ENCODE data around the gene RNF111.

Gene RNF111

DNA sequence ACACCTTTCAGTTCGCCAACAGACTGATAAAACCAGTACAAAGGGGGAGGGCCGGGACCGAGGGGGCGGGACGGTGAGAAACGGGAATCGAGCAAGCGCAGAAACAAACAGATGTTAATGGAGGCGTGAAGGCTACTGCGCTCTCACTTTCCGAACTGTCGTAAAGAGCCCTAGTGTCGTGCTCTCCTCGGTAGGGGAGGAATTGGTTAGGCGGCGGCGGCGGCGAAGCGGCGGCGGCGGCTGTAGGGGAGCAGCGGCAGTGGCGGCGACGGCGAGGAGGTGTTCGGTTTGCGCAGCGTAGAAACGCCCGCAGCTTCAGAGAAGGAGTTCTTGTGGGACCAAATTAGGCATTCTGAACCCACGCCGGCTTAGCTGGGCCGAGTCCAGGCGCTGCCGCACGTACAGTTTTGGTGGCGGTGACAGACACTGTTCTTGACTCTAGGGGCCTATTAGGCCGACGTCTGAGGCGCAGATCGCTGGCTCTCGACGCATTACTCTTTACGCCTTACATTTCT is at the start of gene RNF111:
Gene RNF111 (plus strand): TSS at position 173 of the 515 bp plus-strand sequence. CDS start 43,160 bp downstream, outside the sequence.
- Histone ChIP-seq H3K27ac (ENCODE audit: low read depth, low read length) (peak within 1 kb of the TSS; percentile 94), H3K27me3 (ENCODE audit: control insufficient read depth in 1 of 2, insufficient read depth in 2 of 2, low read length in 2 of 2) (no peaks in the 10 kb centered on the region), H3K9ac (ENCODE audit: low read length) (peak within 1 kb of the TSS; percentile 90), H3K4me3 (ENCODE audit: low read depth in 1 of 2, low read length in 2 of 2) (peak within 1 kb of the TSS; percentile 66 to 99), H3K9me3 (ENCODE audit: low read length) (no peaks in the 10 kb centered on the region), H3K4me1 (ENCODE audit: insufficient read depth, low read length) (peaks cover 14% of the 10 kb centered on the region), H3K36me3 (ENCODE audit: insufficient read depth, low read length) (no peaks in the 10 kb centered on the region)

DNA sequence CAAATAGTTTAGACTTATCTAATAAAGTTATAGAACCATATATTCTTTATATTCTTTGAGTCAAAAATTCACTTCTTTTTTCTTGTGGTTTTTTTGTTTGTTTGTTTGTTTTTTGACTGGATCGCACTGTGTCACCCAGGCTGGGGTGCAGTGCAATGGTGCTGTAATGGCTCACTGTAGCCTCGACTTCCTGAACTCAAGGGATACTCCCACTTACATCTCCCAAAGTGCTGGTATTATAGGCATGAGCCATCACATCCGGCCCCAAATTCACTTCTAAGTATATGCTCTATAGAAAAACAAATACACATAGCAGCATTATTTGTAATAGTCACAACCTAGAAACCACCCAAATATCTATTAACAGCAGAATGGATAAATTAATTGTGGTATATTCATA is 40.3 kb upstream of the RNF111 start:
- Histone ChIP-seq H3K4me3 (ENCODE audit: low read depth in 1 of 2, low read length in 2 of 2) (no peak overlapping the region), H3K9ac (ENCODE audit: low read length) (no peak overlapping the region), H3K27me3 (ENCODE audit: control insufficient read depth in 1 of 2, insufficient read depth in 2 of 2, low read length in 2 of 2) (no peaks in the 10 kb centered on the region), H3K36me3 (ENCODE audit: insufficient read depth, low read length) (no peaks in the 10 kb centered on the region), H3K4me1 (ENCODE audit: insufficient read depth, low read length) (no peaks in the 10 kb centered on the region), H3K27ac (ENCODE audit: low read depth, low read length) (no peak overlapping the region), H3K9me3 (ENCODE audit: low read length) (no peaks in the 10 kb centered on the region)

- Histone ChIP-seq H3K9ac (ENCODE audit: low read length) (no peak overlapping the region), H3K9me3 (ENCODE audit: low read length) (no peaks in the 10 kb centered on the region), H3K4me1 (ENCODE audit: insufficient read depth, low read length) (no peaks in the 10 kb centered on the region), H3K27me3 (ENCODE audit: control insufficient read depth in 1 of 2, insufficient read depth in 2 of 2, low read length in 2 of 2) (no peaks in the 10 kb centered on the region), H3K36me3 (ENCODE audit: insufficient read depth, low read length) (no peaks in the 10 kb centered on the region), H3K27ac (ENCODE audit: low read depth, low read length) (no peak overlapping the region), H3K4me3 (ENCODE audit: low read depth in 1 of 2, low read length in 2 of 2) (no peak overlapping the region)
Observed at GRCh38 chr15:58951388-58952007, 36.0 kb upstream of the RNF111 start.

DNA sequence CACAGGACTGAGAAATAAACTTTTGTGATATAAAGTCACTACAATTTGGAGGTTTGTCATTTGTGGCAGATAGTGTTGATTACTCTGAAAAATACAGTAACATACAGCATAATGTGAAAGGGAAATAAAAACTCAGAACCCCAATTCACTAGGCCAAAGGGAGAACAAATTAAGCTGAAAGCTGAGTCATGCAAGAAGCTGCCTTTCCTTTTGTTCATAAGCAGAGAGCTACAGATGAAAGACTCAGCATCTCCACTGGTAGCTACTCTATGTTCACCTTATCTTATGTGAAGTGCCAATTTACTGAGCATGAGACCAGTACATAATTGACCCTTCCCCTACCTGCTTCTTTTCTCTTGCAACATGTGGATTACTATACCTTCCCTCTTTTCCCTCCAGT is 34.7 kb upstream of the RNF111 start:
- no peaks in the 10 kb centered on the region for H3K9me3 ChIP-seq (ENCODE audit: low read length)
- no peak overlapping the region for H3K4me3 ChIP-seq (ENCODE audit: low read depth in 1 of 2, low read length in 2 of 2)
- H3K27ac ChIP-seq (ENCODE audit: low read depth, low read length), result no peak overlapping the region
- no peaks in the 10 kb centered on the region for H3K4me1 ChIP-seq (ENCODE audit: insufficient read depth, low read length)
- no peaks in the 10 kb centered on the region for H3K36me3 ChIP-seq (ENCODE audit: insufficient read depth, low read length)
- no peak overlapping the region for H3K9ac ChIP-seq (ENCODE audit: low read length)
- no peaks in the 10 kb centered on the region for H3K27me3 ChIP-seq (ENCODE audit: control insufficient read depth in 1 of 2, insufficient read depth in 2 of 2, low read length in 2 of 2)

DNA sequence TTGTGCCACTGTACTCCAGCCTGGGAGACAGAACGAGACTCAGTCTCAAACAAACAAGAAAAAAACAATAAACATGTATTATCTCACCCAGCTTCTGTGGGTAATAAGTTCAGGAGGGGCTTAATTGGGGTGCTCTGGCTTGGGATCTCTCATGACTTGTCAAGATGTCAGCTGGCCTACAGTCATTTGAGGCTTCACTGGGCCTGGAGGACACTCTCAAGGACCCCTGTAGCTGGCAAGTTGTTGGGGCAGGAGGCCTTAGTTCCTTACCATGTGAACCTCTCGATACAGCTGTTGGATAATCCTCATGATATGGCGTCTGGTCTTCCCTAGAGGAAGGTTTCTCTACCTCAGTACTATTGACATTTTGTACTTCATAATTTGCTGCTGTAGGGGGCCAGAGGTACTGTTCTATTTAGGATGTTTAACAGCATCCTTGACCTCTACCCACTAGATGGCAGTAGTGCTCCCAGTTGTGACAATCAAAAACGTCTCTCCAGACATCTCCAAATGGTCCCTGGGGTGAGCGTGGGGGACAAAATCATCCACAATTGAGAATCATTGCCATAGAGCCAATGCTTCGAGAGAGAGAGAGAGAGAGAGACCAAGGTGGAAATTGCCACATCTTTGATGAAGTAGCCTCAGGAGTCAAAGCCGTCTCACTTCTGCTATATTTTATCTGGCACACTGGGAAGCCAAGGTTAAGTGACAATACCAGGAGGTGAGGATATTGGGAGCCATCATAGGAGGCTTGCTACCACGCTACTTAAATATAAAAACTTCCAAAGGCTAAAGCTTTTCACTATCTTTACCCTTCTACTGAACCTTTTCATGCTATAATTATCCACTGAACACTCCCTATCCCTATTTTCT is 30.1 kb upstream of the RNF111 start:
- no peaks in the 10 kb centered on the region for H3K36me3 ChIP-seq (ENCODE audit: insufficient read depth, low read length)
- no peak overlapping the region for H3K27ac ChIP-seq (ENCODE audit: low read depth, low read length)
- H3K4me3 ChIP-seq (ENCODE audit: low read depth in 1 of 2, low read length in 2 of 2), result no peak overlapping the region
- H3K27me3 ChIP-seq (ENCODE audit: control insufficient read depth in 1 of 2, insufficient read depth in 2 of 2, low read length in 2 of 2), result no peaks in the 10 kb centered on the region
- no peak overlapping the region for H3K9ac ChIP-seq (ENCODE audit: low read length)
- no peaks in the 10 kb centered on the region for H3K4me1 ChIP-seq (ENCODE audit: insufficient read depth, low read length)
- H3K9me3 ChIP-seq (ENCODE audit: low read length), result no peaks in the 10 kb centered on the region

DNA sequence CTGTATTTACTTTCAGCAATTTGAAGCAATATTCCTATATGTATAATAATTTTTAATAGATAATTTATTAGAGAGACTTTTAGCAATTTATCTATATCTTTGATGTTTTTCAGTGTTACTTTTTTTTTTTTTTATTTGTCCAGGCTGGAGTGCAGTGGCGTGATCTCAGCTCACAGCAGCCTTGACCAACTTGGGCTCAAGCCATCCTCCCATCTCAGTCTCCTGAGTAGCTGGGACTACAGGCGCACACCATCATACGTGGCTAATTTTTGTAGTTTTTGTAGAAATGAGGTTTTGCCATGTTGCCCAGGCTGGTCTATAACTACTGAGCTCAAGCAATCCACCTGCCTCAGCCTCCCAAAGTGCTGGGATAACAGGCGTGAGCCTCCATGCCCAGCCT is 28.7 kb upstream of the RNF111 start:
- no peaks in the 10 kb centered on the region for H3K9me3 ChIP-seq (ENCODE audit: low read length)
- H3K27ac ChIP-seq (ENCODE audit: low read depth, low read length), result no peak overlapping the region
- H3K36me3 ChIP-seq (ENCODE audit: insufficient read depth, low read length), result no peaks in the 10 kb centered on the region
- H3K4me3 ChIP-seq (ENCODE audit: low read depth in 1 of 2, low read length in 2 of 2), result no peak overlapping the region
- H3K4me1 ChIP-seq (ENCODE audit: insufficient read depth, low read length), result no peaks in the 10 kb centered on the region
- no peak overlapping the region for H3K9ac ChIP-seq (ENCODE audit: low read length)
- H3K27me3 ChIP-seq (ENCODE audit: control insufficient read depth in 1 of 2, insufficient read depth in 2 of 2, low read length in 2 of 2), result no peaks in the 10 kb centered on the region

GRCh38 chr15:58962136-58962535 is 25.3 kb upstream of the RNF111 start:
- no peak overlapping the region for H3K4me3 ChIP-seq (ENCODE audit: low read depth in 1 of 2, low read length in 2 of 2)
- H3K9ac ChIP-seq (ENCODE audit: low read length), result no peak overlapping the region
- H3K27ac ChIP-seq (ENCODE audit: low read depth, low read length), result no peak overlapping the region
- no peaks in the 10 kb centered on the region for H3K27me3 ChIP-seq (ENCODE audit: control insufficient read depth in 1 of 2, insufficient read depth in 2 of 2, low read length in 2 of 2)
- H3K4me1 ChIP-seq (ENCODE audit: insufficient read depth, low read length), result no peaks in the 10 kb centered on the region
- H3K9me3 ChIP-seq (ENCODE audit: low read length), result no peaks in the 10 kb centered on the region
- H3K36me3 ChIP-seq (ENCODE audit: insufficient read depth, low read length), result no peaks in the 10 kb centered on the region

DNA sequence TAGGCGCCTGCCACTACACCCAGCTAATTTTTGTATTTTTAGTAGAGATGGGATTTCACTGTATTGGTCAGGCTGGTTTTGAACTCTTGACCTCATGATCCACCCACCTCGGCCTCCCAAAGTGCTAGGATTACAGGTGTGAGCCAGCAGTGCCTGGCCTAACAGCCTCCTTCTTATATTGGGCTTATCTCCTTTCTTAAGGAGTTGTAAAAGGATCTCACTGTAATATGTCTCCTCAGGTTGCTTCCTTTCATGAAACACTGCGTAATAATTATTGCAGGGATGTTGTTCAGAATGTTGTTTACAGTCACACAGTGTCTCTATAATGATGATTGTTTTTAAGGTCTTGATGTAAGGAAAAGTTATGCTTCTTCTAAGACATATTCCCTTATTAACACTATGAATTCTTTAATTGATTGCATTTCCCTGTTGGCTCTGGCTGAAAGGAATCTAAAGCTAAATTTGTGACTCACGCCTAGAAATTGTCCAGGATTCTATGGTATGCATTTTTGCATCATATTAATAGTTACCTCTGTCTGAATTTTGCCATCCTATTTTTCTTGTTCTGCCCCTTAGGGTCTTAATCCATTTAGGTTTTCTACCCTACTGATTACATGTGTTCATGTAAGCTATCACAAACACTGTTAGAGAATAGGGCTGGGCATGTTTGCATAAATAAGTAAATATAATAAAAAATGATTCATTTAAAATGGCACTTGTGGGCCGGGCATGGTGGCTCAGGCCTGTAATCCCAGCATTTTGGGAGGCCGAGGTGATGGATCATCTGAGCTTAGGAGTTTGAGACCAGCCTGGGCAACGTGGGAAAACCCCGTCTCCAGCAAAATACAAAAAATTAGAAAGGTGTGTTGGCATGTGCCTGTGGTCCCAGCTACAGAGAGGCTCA is 24.5 kb upstream of the RNF111 start:
- Histone ChIP-seq H3K4me3 (ENCODE audit: low read depth in 1 of 2, low read length in 2 of 2) (no peak overlapping the region), H3K9ac (ENCODE audit: low read length) (no peak overlapping the region), H3K36me3 (ENCODE audit: insufficient read depth, low read length) (no peaks in the 10 kb centered on the region), H3K9me3 (ENCODE audit: low read length) (no peaks in the 10 kb centered on the region), H3K27me3 (ENCODE audit: control insufficient read depth in 1 of 2, insufficient read depth in 2 of 2, low read length in 2 of 2) (no peaks in the 10 kb centered on the region), H3K4me1 (ENCODE audit: insufficient read depth, low read length) (no peaks in the 10 kb centered on the region), H3K27ac (ENCODE audit: low read depth, low read length) (no peak overlapping the region)

- Histone ChIP-seq H3K27ac (ENCODE audit: low read depth, low read length) (no peak overlapping the region), H3K9me3 (ENCODE audit: low read length) (no peaks in the 10 kb centered on the region), H3K4me3 (ENCODE audit: low read depth in 1 of 2, low read length in 2 of 2) (no peak overlapping the region), H3K9ac (ENCODE audit: low read length) (no peak overlapping the region), H3K27me3 (ENCODE audit: control insufficient read depth in 1 of 2, insufficient read depth in 2 of 2, low read length in 2 of 2) (no peaks in the 10 kb centered on the region), H3K36me3 (ENCODE audit: insufficient read depth, low read length) (no peaks in the 10 kb centered on the region), H3K4me1 (ENCODE audit: insufficient read depth, low read length) (no peaks in the 10 kb centered on the region)
Observed at GRCh38 chr15:58966698-58967097, 20.8 kb upstream of the RNF111 start.

GRCh38 chr15:58967479-58967878 is 20.0 kb upstream of the RNF111 start:
- Histone ChIP-seq H3K4me1 (ENCODE audit: insufficient read depth, low read length) (no peaks in the 10 kb centered on the region), H3K36me3 (ENCODE audit: insufficient read depth, low read length) (no peaks in the 10 kb centered on the region), H3K4me3 (ENCODE audit: low read depth in 1 of 2, low read length in 2 of 2) (no peak overlapping the region), H3K27ac (ENCODE audit: low read depth, low read length) (no peak overlapping the region), H3K9ac (ENCODE audit: low read length) (no peak overlapping the region), H3K9me3 (ENCODE audit: low read length) (no peaks in the 10 kb centered on the region), H3K27me3 (ENCODE audit: control insufficient read depth in 1 of 2, insufficient read depth in 2 of 2, low read length in 2 of 2) (no peaks in the 10 kb centered on the region)

DNA sequence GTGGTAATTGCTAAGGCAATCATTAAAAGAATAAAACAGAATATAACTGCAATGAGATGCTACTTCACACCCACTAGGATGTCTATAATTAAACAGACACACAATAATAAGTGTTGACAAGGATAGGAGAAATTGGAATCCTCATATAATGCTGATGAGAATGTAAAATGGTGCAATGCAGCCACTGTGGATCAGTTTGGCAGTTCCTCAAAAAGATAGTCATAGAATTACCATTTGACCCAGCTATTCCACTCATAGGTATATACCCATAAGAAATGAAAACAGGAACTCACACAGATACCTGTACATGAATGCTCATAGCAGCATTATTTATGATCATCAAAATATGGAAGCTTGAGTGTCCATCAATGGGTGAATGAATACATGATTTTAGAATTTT is 9.6 kb upstream of the RNF111 start:
- Histone ChIP-seq H3K9ac (ENCODE audit: low read length) (no peak overlapping the region), H3K27ac (ENCODE audit: low read depth, low read length) (no peak overlapping the region), H3K27me3 (ENCODE audit: control insufficient read depth in 1 of 2, insufficient read depth in 2 of 2, low read length in 2 of 2) (no peaks in the 10 kb centered on the region), H3K36me3 (ENCODE audit: insufficient read depth, low read length) (no peaks in the 10 kb centered on the region), H3K4me1 (ENCODE audit: insufficient read depth, low read length) (peaks cover 7% of the 10 kb centered on the region), H3K4me3 (ENCODE audit: low read depth in 1 of 2, low read length in 2 of 2) (no peak overlapping the region), H3K9me3 (ENCODE audit: low read length) (no peaks in the 10 kb centered on the region)
